Measurements from ENCODE around the gene ATXN1.

Gene ATXN1

DNA sequence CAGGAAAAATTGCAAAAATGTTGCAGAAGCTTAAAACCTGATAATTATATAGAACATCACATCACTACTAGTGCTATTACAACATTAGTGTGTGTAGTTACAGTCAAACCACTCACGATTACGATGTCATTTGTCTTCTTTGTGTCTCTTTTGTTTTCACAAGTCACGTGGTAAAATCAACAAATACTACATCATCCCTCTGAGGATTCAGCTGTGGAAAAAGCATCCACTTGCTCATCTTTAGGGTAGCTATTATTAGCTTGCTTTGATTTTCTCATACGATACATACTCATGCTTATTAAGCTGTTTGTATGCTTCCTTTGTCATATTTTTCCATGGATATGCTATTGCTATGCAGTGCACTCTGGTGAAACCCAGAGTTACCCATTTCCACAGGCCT is 22.2 kb upstream of the ATXN1 start:
- no peak for DNase-seq (ENCODE audit: low read depth, low spot score)

- no peak for DNase-seq (ENCODE audit: low read depth, low spot score)
These were observed 21.0 kb upstream of the ATXN1 start for GRCh38 chr6:16782278-16782677.

DNA sequence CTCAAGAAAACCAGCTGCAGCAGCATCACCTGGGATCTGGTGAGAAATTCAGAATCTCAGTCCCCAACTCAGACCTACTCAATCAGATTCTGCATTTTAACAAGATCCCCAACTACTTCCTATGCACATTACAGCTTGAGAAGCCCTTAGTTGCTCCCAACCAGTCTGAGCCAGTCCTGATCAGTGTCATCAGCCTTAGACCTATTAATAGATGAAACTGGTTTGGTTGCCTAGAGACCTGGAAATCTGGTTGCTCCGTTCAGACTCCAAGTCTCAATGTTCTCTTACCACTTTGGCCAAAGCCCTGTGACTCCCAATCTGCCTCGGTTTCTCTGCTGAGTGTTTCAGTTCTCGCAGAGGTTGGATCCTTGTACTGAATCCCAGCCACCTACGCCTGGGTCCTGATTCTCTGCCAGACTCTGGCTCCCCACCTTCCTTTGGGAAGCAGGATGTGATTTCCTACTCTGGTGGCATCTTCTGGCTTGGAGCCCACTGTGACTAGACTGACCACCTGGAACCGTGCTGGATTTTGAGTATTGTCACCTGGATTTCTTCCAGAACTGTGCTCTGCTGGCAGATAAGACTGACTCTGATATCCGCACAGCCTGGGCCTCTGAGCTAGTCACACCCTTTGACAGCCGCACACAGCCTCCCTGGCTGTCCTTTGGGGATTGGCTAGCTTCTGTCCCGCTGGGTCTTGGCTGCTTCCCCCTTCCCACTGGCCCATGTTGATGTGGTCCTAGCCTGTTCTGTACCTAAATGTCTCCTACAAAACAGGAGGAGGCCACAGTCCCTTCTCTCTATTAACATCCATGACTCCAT is 20.3 kb upstream of the ATXN1 start:
- no peak for DNase-seq (ENCODE audit: low read depth, low spot score)

DNA sequence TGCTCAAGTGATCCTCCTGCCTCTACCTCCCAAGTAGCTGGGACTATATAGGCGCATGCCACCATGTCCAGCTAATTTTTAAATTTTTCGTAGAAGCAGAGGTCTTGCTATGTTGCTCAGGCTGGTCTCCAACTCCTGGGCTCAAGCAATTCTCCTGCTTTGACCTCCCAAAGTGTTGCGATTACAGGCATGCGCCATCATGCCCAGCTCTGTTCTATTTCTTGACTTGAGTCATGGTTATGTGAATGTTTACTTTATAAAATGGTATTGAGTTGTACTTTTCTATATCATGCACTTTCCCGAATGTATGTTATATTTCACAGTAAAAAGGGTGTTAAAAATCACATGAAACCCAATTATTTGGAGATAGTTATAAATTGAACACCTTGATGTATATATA is 17.3 kb upstream of the ATXN1 start:
- DNase-seq (ENCODE audit: low read depth, low spot score), result no peak

GRCh38 chr6:16777794-16778193 is 16.5 kb upstream of the ATXN1 start:
- no peak for DNase-seq (ENCODE audit: low read depth, low spot score)

DNA sequence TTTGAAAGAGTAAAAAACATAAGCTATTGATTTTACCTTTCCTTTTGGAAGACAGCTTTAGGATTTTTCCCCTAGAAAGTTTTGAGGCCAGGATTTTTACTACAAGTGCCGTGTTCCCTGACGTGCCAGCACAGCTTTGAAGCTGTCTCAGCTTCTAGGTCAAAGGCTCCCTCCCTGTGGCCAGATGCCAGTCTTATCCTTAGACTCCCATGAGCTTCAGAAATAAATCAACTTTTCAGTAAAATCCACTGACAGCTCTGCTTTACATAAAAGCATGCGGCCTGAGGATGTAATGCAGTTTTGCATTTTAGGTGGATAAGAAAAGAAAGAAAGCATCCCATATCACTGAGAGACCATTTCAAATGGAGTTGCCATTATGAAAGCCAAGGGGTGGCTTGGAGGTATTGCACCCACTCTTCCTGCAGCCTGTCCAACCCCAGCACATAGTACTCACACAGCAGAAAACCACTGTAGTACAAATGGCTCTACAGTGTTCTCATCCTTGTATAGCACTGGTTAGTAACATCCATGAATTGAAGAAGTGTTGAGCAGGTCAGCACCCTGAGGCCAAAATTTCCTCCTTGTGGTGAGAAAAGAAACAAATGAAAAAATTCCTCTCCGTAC is 15.2 kb upstream of the ATXN1 start:
- no peak for DNase-seq (ENCODE audit: low read depth, low spot score)

GRCh38 chr6:16774437-16774836 is 13.2 kb upstream of the ATXN1 start:
- DNase-seq (ENCODE audit: low read depth, low spot score), result no peak

DNA sequence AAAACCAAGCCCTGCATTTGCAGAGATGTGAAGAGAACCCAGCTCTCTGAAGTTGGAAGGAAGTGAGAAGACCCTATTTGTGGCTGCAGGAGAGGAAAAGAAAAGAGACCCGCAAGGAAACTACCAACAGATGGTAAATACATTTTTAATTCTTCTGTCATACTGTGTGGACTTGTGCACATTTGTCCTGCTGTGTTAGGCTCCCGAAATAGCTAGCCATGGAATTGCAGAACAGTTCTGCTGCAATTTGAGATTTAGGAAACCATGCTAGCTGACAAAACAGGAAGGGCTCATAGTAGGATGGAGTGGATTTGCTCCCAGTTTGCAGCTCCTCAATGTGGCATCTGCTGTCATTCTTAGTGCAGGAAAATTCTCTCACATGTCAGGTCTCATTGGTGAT is 12.1 kb upstream of the ATXN1 start:
- no peak for DNase-seq (ENCODE audit: low read depth, low spot score)

DNA sequence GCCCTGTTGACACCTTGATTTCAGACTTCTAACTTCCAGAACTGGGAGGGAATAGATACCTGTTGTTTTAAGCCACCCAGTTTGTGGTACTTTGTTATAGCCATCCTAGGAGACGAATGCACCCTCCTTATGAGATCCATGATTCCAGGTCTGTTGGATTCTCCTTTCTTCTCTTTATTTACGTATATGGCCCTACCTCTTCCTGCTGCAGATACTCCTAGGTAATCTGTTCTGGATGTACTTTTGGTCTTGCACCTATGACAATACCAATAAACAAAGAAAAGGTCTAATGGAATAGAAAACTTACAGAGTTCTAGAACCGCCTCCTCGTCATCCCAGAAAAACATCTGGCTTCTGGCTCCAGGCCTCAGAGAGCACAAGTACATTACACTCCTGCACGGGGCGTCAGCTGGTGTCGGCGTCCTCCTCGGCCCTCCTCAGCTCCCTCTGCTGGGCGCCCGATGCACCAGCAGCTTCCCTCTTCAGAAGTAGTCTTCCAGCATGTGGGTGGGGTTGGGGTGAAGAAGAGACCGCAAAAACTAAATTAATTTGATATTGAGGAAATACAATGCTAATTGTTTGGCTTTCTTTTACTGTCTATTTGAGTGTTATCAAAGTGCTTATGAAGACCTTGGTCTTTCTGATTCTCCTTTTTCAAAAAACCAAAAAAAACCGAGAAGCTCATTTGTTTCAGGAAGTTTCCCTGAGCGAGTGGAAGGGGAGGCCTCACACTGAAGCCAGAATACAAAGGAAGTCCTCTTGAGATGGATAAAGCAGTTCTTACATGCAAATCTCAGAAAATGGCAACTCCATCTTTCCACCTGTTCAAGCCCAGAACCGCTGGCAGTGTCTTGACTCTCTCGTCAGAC is 9.7 kb upstream of the ATXN1 start:
- DNase-seq (ENCODE audit: low read depth, low spot score), result no peak

DNA sequence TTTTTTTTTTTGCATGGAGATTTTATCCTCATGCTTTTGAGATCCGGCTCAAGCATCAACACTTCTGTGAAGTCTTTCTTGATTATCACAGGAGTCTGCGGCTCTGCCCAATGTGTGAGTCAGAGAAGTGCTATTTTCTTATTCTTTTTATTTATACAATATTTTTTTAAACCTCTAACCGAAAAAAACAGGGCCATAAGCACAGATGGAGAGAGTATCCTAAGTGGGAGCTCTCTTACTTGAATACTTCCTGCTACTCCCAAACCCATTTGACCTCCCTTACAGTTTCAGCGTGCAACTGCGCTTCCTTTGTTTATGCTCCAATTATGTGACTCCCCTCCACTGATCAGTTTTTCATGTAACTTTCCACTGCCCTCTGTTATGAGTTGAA is 8.7 kb upstream of the ATXN1 start:
- no peak for DNase-seq (ENCODE audit: low read depth, low spot score)

DNA sequence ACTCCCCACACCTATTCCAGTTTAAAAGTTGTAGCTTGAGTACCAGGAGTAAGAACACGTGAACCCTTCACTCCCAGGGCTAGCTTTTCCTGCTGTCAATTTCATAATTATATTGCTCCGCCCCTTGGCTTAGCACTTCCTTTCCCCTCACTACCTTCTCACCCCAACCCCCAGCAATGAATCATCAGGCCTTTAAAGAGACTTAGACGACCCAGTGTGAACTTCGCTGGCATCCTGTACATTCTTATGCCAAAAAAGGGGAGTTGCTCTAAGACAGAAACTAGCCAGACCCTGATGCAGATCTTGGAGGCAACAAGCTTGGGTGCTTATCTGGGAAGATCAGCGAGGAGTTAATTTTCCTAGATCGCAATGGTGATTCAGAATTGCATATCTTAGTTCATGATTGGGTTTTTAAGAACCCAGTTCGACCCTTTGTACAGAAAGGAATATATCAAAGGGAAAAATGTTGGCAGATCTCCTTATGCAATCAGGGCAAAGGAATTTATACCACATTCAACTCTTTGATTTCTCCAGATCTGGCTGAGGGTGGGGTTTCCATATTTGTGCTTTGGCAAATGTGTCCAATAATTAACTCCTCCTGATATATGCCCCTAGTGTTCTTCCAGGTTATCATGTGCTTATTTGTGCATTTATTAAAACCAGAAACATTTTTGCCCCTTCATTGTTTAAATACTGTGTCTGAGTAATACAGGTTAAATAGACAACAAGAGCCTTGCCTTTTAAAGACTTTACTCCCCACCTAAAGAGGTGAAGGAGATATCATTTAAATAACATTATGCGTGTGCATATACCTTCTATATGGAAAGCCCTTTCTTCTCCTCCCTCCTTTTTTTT is 8.1 kb upstream of the ATXN1 start:
- no peak for DNase-seq (ENCODE audit: low read depth, low spot score)

GRCh38 chr6:16768477-16768830 is 7.2 kb upstream of the ATXN1 start:
- DNase-seq (ENCODE audit: low read depth, low spot score), result no peak

- DNase-seq (ENCODE audit: low read depth, low spot score), result no peak
These were observed 6.7 kb upstream of the ATXN1 start for GRCh38 chr6:16767765-16768476.

GRCh38 chr6:16766836-16767745 is 5.8 kb upstream of the ATXN1 start:
- no peak for DNase-seq (ENCODE audit: low read depth, low spot score)

GRCh38 chr6:16766043-16766536 is 4.8 kb upstream of the ATXN1 start:
- no peak for DNase-seq (ENCODE audit: low read depth, low spot score)

- DNase-seq (ENCODE audit: low read depth, low spot score), result no peak
These were observed 4.0 kb upstream of the ATXN1 start for GRCh38 chr6:16765235-16765634.

- DNase-seq (ENCODE audit: low read depth, low spot score), result no peak
These were observed 3.1 kb upstream of the ATXN1 start for GRCh38 chr6:16764188-16764950.

GRCh38 chr6:16762550-16763477 is 1.6 kb upstream of the ATXN1 start:
- DNase-seq (ENCODE audit: low read depth, low spot score), result no peak

All from smooth muscle cell of the brain vasculature (primary cell).